Mesendoderm (in vitro differentiated cells): Measurements from ENCODE around the gene PCNX1.

Experiments
- DNase-seq: peaks from one replicate; pipeline ENCODE4 v3.0.0; 2013
- H2AK5ac ChIP-seq: 2 replicates; pipeline ENCODE4 v1.6.1; 2013; ENCODE audit warnings: low read length, inconsistent platforms
- H2BK120ac ChIP-seq: 2 replicates; pipeline ENCODE4 v1.6.1; 2013; ENCODE audit warnings: low read depth, mild to moderate bottlenecking, low read length, moderate library complexity, mixed read lengths
- H2BK15ac ChIP-seq: replicated peaks from 2 replicates; pipeline ENCODE4 v1.6.1; 2013; ENCODE audit warnings: low read depth, mild to moderate bottlenecking, moderate library complexity
- H2BK5ac ChIP-seq: 2 replicates; pipeline ENCODE4 v1.6.1; 2013; ENCODE audit warnings: low read length, inconsistent platforms
- H3K18ac ChIP-seq: 2 replicates; pipeline ENCODE4 v1.6.1; 2013; ENCODE audit warnings: mild to moderate bottlenecking, low read length, mixed read lengths
- H3K23ac ChIP-seq: one replicate; pipeline ENCODE4 v1.6.1; 2013; ENCODE audit warnings: low read length
- H3K27ac ChIP-seq: 2 replicates; pipeline ENCODE4 v1.5.1; 2013; ENCODE audit warnings: low read depth, mild to moderate bottlenecking, inconsistent platforms, low read length, moderate library complexity
- H3K27me3 ChIP-seq: 2 replicates; pipeline ENCODE4 v1.6.1; 2013; ENCODE audit warnings: low read length, control low read depth, mild to moderate bottlenecking, inconsistent platforms; ENCODE audit not compliant: insufficient read depth, poor library complexity
- H3K36me3 ChIP-seq: 2 replicates; pipeline ENCODE4 v1.6.1; 2013; ENCODE audit warnings: low read length, inconsistent platforms; ENCODE audit not compliant: control insufficient read depth, insufficient read depth
- H3K4ac ChIP-seq: one replicate; pipeline ENCODE4 v1.6.1; 2013; ENCODE audit warnings: low read depth, mild to moderate bottlenecking, low read length, moderate library complexity
- H3K4me1 ChIP-seq: 2 replicates; pipeline ENCODE4 v1.6.1; 2013; ENCODE audit warnings: low read depth, low read length, inconsistent platforms; ENCODE audit not compliant: control insufficient read depth
- H3K4me2 ChIP-seq: 2 replicates; pipeline ENCODE4 v1.6.1; 2013; ENCODE audit warnings: low read length
- H3K4me3 ChIP-seq: 2 replicates; pipeline ENCODE4 v1.5.1; 2013; ENCODE audit warnings: mild to moderate bottlenecking, low read length
- H3K56ac ChIP-seq: one replicate; pipeline ENCODE4 v1.6.1; 2013; ENCODE audit warnings: low read length
- H3K79me1 ChIP-seq: 2 replicates; pipeline ENCODE4 v1.6.1; 2013; ENCODE audit warnings: low read length, inconsistent platforms
- H3K79me2 ChIP-seq: 2 replicates; pipeline ENCODE4 v1.6.1; 2013; ENCODE audit warnings: mild to moderate bottlenecking, low read length; ENCODE audit not compliant: control insufficient read depth, insufficient read depth
- H3K9ac ChIP-seq: 2 replicates; pipeline ENCODE4 v1.6.1; 2013; ENCODE audit warnings: low read length, inconsistent platforms
- H4K5ac ChIP-seq: one replicate; pipeline ENCODE4 v1.6.1; 2013; ENCODE audit warnings: low read length
- H4K8ac ChIP-seq: one replicate; pipeline ENCODE4 v1.6.1; 2013; ENCODE audit warnings: low read depth, mild to moderate bottlenecking, control low read depth, low read length, moderate library complexity
- WGBS: extraction: QIAGEN DNeasy Blood & Tissue Kit; methylation state at CpG from one replicate; pipeline ENCODE4 v1.1.7; 2013; ENCODE audit warnings: low lambda C conversion rate, missing lambda C conversion rate; ENCODE audit not compliant: insufficient coverage; ENCODE audit errors: extremely low coverage; 5-methylcytosine and 5-hydroxymethylcytosine counted together

The PCNX1 gene

DNA sequence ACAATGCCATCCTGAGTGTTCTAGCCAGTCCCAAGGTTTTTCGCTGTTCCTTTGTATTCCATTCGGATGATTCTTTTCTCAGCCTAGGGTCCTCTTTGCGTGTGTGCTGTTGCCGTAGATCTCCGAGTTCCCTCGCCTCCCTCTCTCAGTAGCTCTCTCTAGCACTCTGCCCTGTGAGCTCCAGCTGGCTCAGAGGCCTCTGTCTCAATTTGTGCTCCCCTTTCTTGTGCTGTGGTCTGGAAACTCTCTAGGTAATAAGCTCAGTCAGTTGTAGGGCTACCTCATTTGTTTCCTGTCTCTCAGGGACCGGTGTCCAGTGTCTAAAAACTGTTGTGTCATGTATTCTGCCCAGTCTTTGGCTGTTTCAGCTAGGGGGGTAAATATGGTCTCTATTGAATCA lies 179.3 kb downstream of the PCNX1 start:
- H3K4me2 ChIP-seq: no peak overlapping the region
- H3K36me3 ChIP-seq: no peaks in the 10 kb centered on the region
- H3K4me3 ChIP-seq: no peak overlapping the region
- H3K56ac ChIP-seq: no peak overlapping the region
- no peaks in the 10 kb centered on the region for H3K4me1 ChIP-seq
- no peak overlapping the region for H3K23ac ChIP-seq
- no peaks in the 10 kb centered on the region for H3K27me3 ChIP-seq
- H3K18ac ChIP-seq: no peak overlapping the region
- H3K4ac ChIP-seq: no peak overlapping the region
- DNase-seq: peak; percentile 14
- H2BK5ac ChIP-seq: no peak overlapping the region
- H3K79me1 ChIP-seq: no peaks in the 10 kb centered on the region
- H4K5ac ChIP-seq: no peak overlapping the region
- no CpG with 5 or more reads among the region's 7 CpGs for WGBS
- H3K27ac ChIP-seq: no peak overlapping the region
- no peak overlapping the region for H2BK15ac ChIP-seq
- no peak overlapping the region for H2AK5ac ChIP-seq
- no peak overlapping the region for H4K8ac ChIP-seq
- no peak overlapping the region for H3K9ac ChIP-seq
- H3K79me2 ChIP-seq: no peaks in the 10 kb centered on the region
- no peak overlapping the region for H2BK120ac ChIP-seq

DNA sequence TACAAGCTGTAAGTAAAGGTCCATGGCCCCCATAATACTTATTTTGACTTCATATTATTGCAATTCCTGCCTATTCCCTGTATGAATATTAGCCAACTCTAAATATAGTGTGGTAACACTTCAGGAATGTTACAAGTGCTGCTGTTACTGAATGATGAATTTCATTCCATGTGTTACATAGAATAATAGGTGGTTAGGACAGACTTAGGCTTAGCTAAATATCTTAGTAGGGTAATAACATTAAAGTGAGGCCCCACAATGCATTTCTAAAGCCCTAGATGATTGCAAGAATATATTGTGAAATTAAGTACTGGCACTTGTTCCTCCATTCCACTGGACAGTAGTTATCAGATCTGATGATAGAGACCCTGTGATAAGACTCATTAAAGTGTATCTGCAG lies 182.7 kb downstream of the PCNX1 start:
- Histone ChIP-seq H3K27me3 (no peaks in the 10 kb centered on the region), H2BK120ac (no peak overlapping the region), H3K27ac (no peak overlapping the region), H3K23ac (no peak overlapping the region), H2BK5ac (no peak overlapping the region), H4K8ac (no peak overlapping the region), H3K4me1 (no peaks in the 10 kb centered on the region), H3K9ac (no peak overlapping the region), H4K5ac (no peak overlapping the region), H2AK5ac (no peak overlapping the region), H3K4ac (no peak overlapping the region), H3K18ac (no peak overlapping the region), H2BK15ac (no peak overlapping the region), H3K4me3 (no peak overlapping the region), H3K4me2 (no peak overlapping the region), H3K56ac (no peak overlapping the region), H3K79me1 (no peaks in the 10 kb centered on the region), H3K36me3 (no peaks in the 10 kb centered on the region), H3K79me2 (no peaks in the 10 kb centered on the region)
- DNase-seq: no peak

DNA sequence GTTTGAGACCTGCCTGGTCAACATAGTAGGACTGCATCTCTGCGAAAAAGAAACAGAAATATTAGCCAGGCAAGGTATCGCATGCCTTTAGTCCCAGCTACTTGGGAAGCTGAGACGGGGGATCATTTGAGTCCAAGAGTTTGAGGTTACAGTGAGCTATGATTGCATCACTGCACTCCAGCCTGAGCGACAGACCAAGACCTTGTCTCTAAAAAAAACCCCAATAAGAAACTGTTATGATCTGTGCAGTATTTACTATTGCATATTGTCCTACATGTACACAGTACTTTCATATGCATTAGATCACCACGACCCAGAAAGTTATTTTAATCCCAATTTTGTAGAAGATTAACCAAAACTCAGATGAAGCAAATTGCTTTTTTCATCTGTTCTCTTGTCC lies 187.5 kb downstream of the PCNX1 start:
- H4K5ac ChIP-seq: no peak overlapping the region
- H2AK5ac ChIP-seq: no peak overlapping the region
- H3K79me2 ChIP-seq: no peaks in the 10 kb centered on the region
- H3K36me3 ChIP-seq: no peaks in the 10 kb centered on the region
- no peak overlapping the region for H2BK5ac ChIP-seq
- no peak overlapping the region for H3K23ac ChIP-seq
- no peak overlapping the region for H3K4me2 ChIP-seq
- H3K27me3 ChIP-seq: no peaks in the 10 kb centered on the region
- no peak overlapping the region for H3K27ac ChIP-seq
- WGBS: no CpG with 5 or more reads among the region's 5 CpGs
- no peak overlapping the region for H3K4ac ChIP-seq
- no peak overlapping the region for H2BK15ac ChIP-seq
- no peak overlapping the region for H2BK120ac ChIP-seq
- H3K18ac ChIP-seq: no peak overlapping the region
- H3K79me1 ChIP-seq: no peaks in the 10 kb centered on the region
- H3K4me1 ChIP-seq: no peaks in the 10 kb centered on the region
- no peak overlapping the region for H3K56ac ChIP-seq
- H3K4me3 ChIP-seq: no peak overlapping the region
- H4K8ac ChIP-seq: no peak overlapping the region
- DNase-seq: no peak
- H3K9ac ChIP-seq: no peak overlapping the region

DNA sequence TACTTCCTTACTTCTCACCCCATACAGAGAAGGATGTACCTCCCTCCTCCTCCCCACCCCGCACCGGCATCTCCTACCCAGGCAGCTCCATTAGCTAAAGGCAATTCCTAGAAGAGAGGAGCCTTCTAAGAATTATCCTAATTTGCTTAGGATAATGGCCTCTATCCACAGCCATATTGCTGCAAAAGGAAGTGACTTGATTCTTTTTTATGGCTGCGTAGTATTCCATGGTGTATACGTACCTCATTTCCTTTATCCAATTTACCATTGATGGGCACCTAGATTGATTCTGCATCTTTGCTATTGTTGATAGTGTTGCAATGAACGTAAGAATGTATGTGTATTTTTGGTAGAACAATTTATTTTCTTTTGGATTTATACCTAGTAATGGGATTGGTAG lies 189.7 kb downstream of the PCNX1 start:
- Histone ChIP-seq H3K79me2 (no peaks in the 10 kb centered on the region), H3K4ac (no peak overlapping the region), H3K23ac (no peak overlapping the region), H2BK5ac (no peak overlapping the region), H3K4me3 (no peak overlapping the region), H2BK15ac (no peak overlapping the region), H3K4me1 (no peaks in the 10 kb centered on the region), H3K9ac (no peak overlapping the region), H3K27me3 (no peaks in the 10 kb centered on the region), H3K79me1 (no peaks in the 10 kb centered on the region), H3K56ac (no peak overlapping the region), H4K5ac (no peak overlapping the region), H4K8ac (no peak overlapping the region), H3K36me3 (no peaks in the 10 kb centered on the region), H3K27ac (no peak overlapping the region), H3K18ac (no peak overlapping the region), H2AK5ac (no peak overlapping the region), H3K4me2 (no peak overlapping the region), H2BK120ac (no peak overlapping the region)
- no peak for DNase-seq
- no CpG with 5 or more reads among the region's 5 CpGs for WGBS

DNA sequence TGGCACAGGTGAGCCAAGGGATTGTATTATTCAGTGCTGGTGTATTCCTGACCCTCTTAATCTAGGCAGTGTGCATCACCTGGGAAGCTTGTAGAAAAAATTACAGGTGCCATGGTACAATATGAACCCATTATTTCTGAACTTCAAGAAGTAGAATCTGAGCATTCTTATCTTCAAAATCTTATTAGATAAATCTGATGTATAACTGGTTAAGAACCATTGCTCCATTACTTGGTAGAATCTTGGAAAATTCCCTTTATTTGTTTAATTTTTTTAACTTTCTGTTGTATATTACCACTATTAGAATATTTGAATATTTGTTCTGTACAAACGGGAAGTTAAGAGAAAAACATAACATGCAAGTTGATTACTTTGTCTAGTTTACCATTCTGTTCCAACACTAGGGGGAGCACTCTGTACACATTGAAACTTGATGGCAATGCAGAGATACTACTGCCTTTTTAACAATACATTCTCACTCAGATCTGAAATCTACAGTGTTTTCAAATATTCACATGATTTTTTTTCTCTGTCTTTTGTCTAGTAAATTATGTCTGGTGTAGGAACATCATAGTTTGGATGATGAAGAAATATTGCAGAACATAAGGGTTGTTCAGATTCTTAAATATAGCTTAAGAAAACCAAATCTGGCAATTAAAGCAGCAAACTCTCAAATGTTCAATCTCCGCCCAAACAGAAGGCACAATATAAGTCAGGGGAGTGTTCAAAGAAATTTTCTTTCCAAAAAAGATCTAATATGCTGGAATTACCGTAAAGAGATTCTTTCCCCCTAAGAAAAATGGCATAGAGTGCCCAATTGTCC lies 196.6 kb downstream of the PCNX1 start:
- no peak overlapping the region for H2BK120ac ChIP-seq
- DNase-seq: peak; percentile 59

DNA sequence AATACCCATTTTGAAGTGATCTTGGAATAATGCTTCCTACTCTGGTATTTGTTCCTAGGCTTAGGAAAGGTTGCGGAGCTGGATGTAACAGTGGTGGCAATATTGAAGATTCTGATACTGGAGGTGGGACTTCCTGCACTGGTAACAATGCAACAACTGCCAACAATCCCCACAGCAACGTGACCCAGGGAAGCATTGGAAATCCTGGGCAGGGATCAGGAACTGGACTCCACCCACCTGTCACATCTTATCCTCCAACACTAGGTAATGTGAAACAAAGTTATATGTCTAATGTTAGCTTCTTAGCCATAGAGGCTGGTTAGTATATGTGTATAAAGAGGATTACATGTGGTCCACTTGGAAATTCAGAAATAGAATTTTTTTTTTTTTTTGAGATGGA lies 197.9 kb downstream of the PCNX1 start:
- no CpG with 5 or more reads among the region's 2 CpGs for WGBS
- Histone ChIP-seq H3K4me2 (no peak overlapping the region), H2BK120ac (no peak overlapping the region), H3K56ac (no peak overlapping the region), H3K36me3 (peaks cover 3% of the 10 kb centered on the region), H3K4me1 (no peaks in the 10 kb centered on the region), H3K79me1 (no peaks in the 10 kb centered on the region), H2AK5ac (no peak overlapping the region), H3K4ac (no peak overlapping the region), H3K27ac (no peak overlapping the region), H2BK15ac (no peak overlapping the region), H3K23ac (no peak overlapping the region), H3K79me2 (no peaks in the 10 kb centered on the region), H4K8ac (no peak overlapping the region), H3K27me3 (no peaks in the 10 kb centered on the region), H3K4me3 (no peak overlapping the region), H2BK5ac (no peak overlapping the region), H4K5ac (no peak overlapping the region), H3K9ac (no peak overlapping the region), H3K18ac (no peak overlapping the region)
- peak; percentile 30 for DNase-seq

More for the DNA sequence above, 196.6 kb downstream of the PCNX1 start:
- Histone ChIP-seq H3K18ac (no peak overlapping the region), H3K79me1 (no peaks in the 10 kb centered on the region), H3K36me3 (peaks cover 3% of the 10 kb centered on the region), H4K5ac (no peak overlapping the region), H3K56ac (no peak overlapping the region), H3K4me3 (no peak overlapping the region), H4K8ac (no peak overlapping the region), H3K4me2 (no peak overlapping the region), H3K27me3 (no peaks in the 10 kb centered on the region), H2BK5ac (no peak overlapping the region), H3K23ac (no peak overlapping the region), H3K4ac (no peak overlapping the region), H3K79me2 (no peaks in the 10 kb centered on the region), H2BK15ac (no peak overlapping the region), H2AK5ac (no peak overlapping the region), H3K27ac (no peak overlapping the region), H3K9ac (no peak overlapping the region), H3K4me1 (no peaks in the 10 kb centered on the region)
- no CpG with 5 or more reads among the region's 3 CpGs for WGBS
